HepG2 (cell line): ENCODE measurements around the gene PLXNC1. TPM values are rescaled to one million over a fixed set of nuclear protein-coding genes. Genes with fewer than 3 reads are reported as not detected.

Source experiments
- CHCHD3 ChIP-seq: sonication (generic); formaldehyde crosslinking; IDR thresholded peaks from 2 replicates; pipeline ENCODE4 v1.8.0; 2022; ENCODE audit warnings: mild to moderate bottlenecking, missing genetic modification reagents, moderate library complexity
- EHMT2 ChIP-seq: fragments of 200-600 bp; sonication (generic); IDR thresholded peaks from 2 replicates; pipeline ENCODE4 v1.7.0; 2017; ENCODE audit warnings: antibody characterized with exemption, low read depth, low read length, borderline replicate concordance
- HHEX ChIP-seq: IDR thresholded peaks from 2 replicates; pipeline ENCODE4 v1.6.1; 2016; ENCODE audit warnings: control low read depth
- JUNB ChIP-seq: sonication (generic); formaldehyde crosslinking; IDR thresholded peaks from 2 replicates; pipeline ENCODE4 v1.8.0; 2022; ENCODE audit warnings: missing genetic modification reagents, mild to moderate bottlenecking, borderline replicate concordance
- KDM2A ChIP-seq: sonication (generic); formaldehyde crosslinking; IDR thresholded peaks from 2 replicates; pipeline ENCODE4 v1.4.0; 2020; ENCODE audit warnings: low read depth, missing genetic modification reagents, borderline replicate concordance
- KLF6 ChIP-seq: IDR thresholded peaks from 2 replicates; pipeline ENCODE4 v1.8.0; 2016; ENCODE audit warnings: missing biosample characterization, missing genetic modification reagents
- MTF1 ChIP-seq: sonication (generic); formaldehyde crosslinking; IDR thresholded peaks from 2 replicates; pipeline ENCODE4 v1.5.0; 2020; ENCODE audit warnings: missing genetic modification reagents
- NBN ChIP-seq: fragments of 450-650 bp; conservative IDR thresholded peaks from 2 replicates; pipeline ENCODE4 v1.6.1; 2017
- NR2F6 ChIP-seq, 2 experiments: IDR thresholded peaks; 2 replicates each; pipeline ENCODE4 v1.6.1; 2016; ENCODE audit warnings: antibody characterized with exemption in 1 of 2, mild to moderate bottlenecking in 1 of 2
- POLR2A ChIP-seq, 2 experiments: IDR thresholded peaks; 2 replicates each; pipeline ENCODE4 v1.6.1; 2011; ENCODE audit warnings: low read depth in 2 of 2, low read length in 2 of 2, mild to moderate bottlenecking in 1 of 2, moderate library complexity in 1 of 2; ENCODE audit not compliant: insufficient read depth in 1 of 2
- RBFOX2 ChIP-seq: fragments of 200-400 bp; formaldehyde crosslinking; IDR thresholded peaks from 2 replicates; pipeline ENCODE4 v1.6.1; 2017; ENCODE audit warnings: low read depth, mild to moderate bottlenecking, low read length
- REST ChIP-seq, 2 experiments: IDR thresholded peaks; 2 replicates each; pipeline ENCODE4 v1.6.1; 2011 to 2012; ENCODE audit warnings: low read length in 2 of 2, borderline replicate concordance in 1 of 2, low read depth in 1 of 2, mild to moderate bottlenecking in 1 of 2, moderate library complexity in 1 of 2
- SOX13 ChIP-seq, 3 experiments: fragments of 450-650 bp in 1 of 3; sonication (generic) in 1 of 3; formaldehyde crosslinking in 1 of 3; IDR thresholded peaks in 2 of 3; conservative IDR thresholded peaks in 1 of 3; 2 replicates each; pipeline versions ENCODE4 v1.5.0 to v1.6.1; 2016 to 2020; ENCODE audit warnings: antibody characterized with exemption in 1 of 3, mild to moderate bottlenecking in 1 of 3, missing compliant biosample characterization in 1 of 3, missing genetic modification reagents in 1 of 3, moderate library complexity in 1 of 3
- SP5 ChIP-seq: IDR thresholded peaks from 2 replicates; pipeline ENCODE4 v1.6.1; 2016; ENCODE audit warnings: low read depth, borderline replicate concordance
- TCF7L2 ChIP-seq: IDR thresholded peaks from 2 replicates; pipeline ENCODE4 v1.6.1; 2011; ENCODE audit warnings: mild to moderate bottlenecking, low read depth, low read length, moderate library complexity
- TRIM24 ChIP-seq: sonication (generic); formaldehyde crosslinking; IDR thresholded peaks from 2 replicates; pipeline ENCODE4 v1.8.0; 2022; ENCODE audit warnings: mild to moderate bottlenecking, missing genetic modification reagents
- ZFP36L2 ChIP-seq: sonication (generic); formaldehyde crosslinking; IDR thresholded peaks from 2 replicates; pipeline ENCODE4 v1.4.0; 2020; ENCODE audit warnings: missing genetic modification reagents
- ZMYM3 ChIP-seq: sonication (generic); formaldehyde crosslinking; IDR thresholded peaks from 2 replicates; pipeline ENCODE4 v1.5.1; 2020; ENCODE audit warnings: mild to moderate bottlenecking, missing genetic modification reagents
- ZNF20 ChIP-seq: sonication (generic); formaldehyde crosslinking; IDR thresholded peaks from 2 replicates; pipeline ENCODE4 v1.4.0; 2020; ENCODE audit warnings: mild to moderate bottlenecking, moderate library complexity, missing genetic modification reagents
- ZNF530 ChIP-seq: sonication (generic); formaldehyde crosslinking; IDR thresholded peaks from 2 replicates; pipeline ENCODE4 v1.5.0; 2020; ENCODE audit warnings: low read depth, mild to moderate bottlenecking, missing genetic modification reagents
- ZNF558 ChIP-seq: sonication (generic); formaldehyde crosslinking; IDR thresholded peaks from 2 replicates; pipeline ENCODE4 v1.9.0; 2022; ENCODE audit warnings: mild to moderate bottlenecking, missing genetic modification reagents, borderline replicate concordance
- ZNF720 ChIP-seq: sonication (generic); formaldehyde crosslinking; IDR thresholded peaks from 2 replicates; pipeline ENCODE4 v1.4.0; 2020; ENCODE audit warnings: missing genetic modification reagents
- ZNF75D ChIP-seq: sonication (generic); formaldehyde crosslinking; IDR thresholded peaks from 2 replicates; pipeline ENCODE4 v1.8.1; 2023; ENCODE audit warnings: missing genetic modification reagents, mild to moderate bottlenecking, borderline replicate concordance
- polyA plus RNA-seq, 8 experiments: library from polyadenylated mRNA; depleted of rRNA in 3 of 8; stranded (reverse) in 7 of 8; unstranded in 1 of 8; fragments of >200 nt; fragmentation: Illumina TruSeq in 4 of 8; extraction: Trizol in 4 of 8; gene quantifications; 2 replicates each; pipeline versions ENCODE4 v1.2.1 to v1.2.3, GENCODE V29; 2011 to 2016; ENCODE audit warnings: low read depth in 4 of 8, missing spikeins in 1 of 8, mixed read lengths in 1 of 8; ENCODE audit not compliant: insufficient read depth in 1 of 8
- total RNA-seq, 5 experiments: library from RNA; depleted of rRNA; stranded (reverse); fragments of >200 nt; fragmentation: Illumina TruSeq; extraction: Trizol; gene quantifications; 2 replicates each; pipeline ENCODE4 v1.2.3, GENCODE V29; 2016; ENCODE audit warnings: low read depth in 1 of 5
- TF ChIP-seq, protein P1 (sequence below): sonication (generic); formaldehyde crosslinking; IDR thresholded peaks from 2 replicates; pipeline ENCODE4 v1.9.0; 2021; ENCODE audit warnings: missing genetic modification reagents, borderline replicate concordance

The PLXNC1 gene
- total and polyA plus RNA-seq, 2 of the 13 experiments (the other 11 are each of a cell fraction or from before 2014, with no cell fraction given): 6.6 to 11.2 TPM

DNA sequence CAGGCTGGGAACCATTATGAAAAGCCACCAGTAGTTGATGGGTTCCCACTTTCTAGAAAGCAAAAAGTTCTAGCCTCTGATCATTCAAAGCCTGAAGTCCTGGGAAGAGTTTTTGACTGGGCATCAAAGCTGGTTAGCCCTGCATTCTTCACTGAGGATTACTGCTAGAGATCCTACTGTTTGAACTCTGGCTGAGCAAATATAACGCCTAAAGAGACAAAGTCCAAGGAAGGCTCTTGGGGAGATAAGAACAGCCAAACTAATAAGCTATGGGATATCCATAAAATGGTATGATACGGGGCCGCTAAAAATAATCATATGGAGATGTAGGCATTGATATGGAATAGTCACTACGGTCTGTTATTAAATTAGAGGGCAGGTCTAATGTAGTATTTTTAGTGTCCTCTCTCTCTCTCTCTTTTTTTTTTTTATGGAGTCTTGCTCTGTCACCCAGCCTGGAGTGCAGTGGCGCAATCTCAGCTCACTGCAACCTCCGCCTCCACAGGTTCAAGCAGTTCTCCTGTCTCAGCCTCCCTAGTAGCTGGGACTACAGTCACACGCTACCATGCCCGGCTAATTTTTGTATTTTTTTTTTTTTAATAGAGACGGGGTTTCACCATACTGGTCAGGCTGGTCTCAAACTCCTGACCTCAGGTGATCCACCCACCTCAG is 35.5 kb downstream of the PLXNC1 start (continued):
- peak; percentile 76; the same call in 1 of the 2 replicates for TF ChIP-seq EHMT2
- no peak for TF ChIP-seq KLF6 (CRISPR knock-in tag)
- 0 out of 2 replicates have a peak, but pooled peaks have one; percentile 9 for TF ChIP-seq SP5 (CRISPR knock-in tag)
- TF ChIP-seq POLR2A (IDR thresholded peaks at IDR 0.05; ENCODE audit: insufficient read depth in 1 of 2, low read depth in 2 of 2, low read length in 2 of 2): no peak
- no peak for TF ChIP-seq CHCHD3 (CRISPR knock-in tag)
- peak; percentile 44; the same call in 1 of the 2 replicates for TF ChIP-seq TCF7L2
- no peak for TF ChIP-seq ZNF558 (CRISPR knock-in tag)
- no peak for TF ChIP-seq ZFP36L2
- peak in 1 of 2 experiments; percentile 24; a peak in 1 of 4 replicates for TF ChIP-seq REST (IDR thresholded peaks at IDR 0.05; ENCODE audit: borderline replicate concordance in 1 of 2, low read depth in 1 of 2, low read length in 2 of 2)
- TF ChIP-seq TRIM24 (CRISPR knock-in tag): no peak
- peak; percentile 21; the same call in 1 of the 2 replicates for TF ChIP-seq SOX13 (IDR thresholded peaks at IDR 0.05)
- TF ChIP-seq SOX13 (CRISPR knock-in tag; conservative IDR thresholded peaks at IDR 0.05 in 1 of 2, IDR thresholded peaks at IDR 0.05 in 1 of 2): peak in 1 of 2 experiments; percentile 74; a peak in 2 of 4 replicates
- TF ChIP-seq RBFOX2: no peak
- no peak for TF ChIP-seq KDM2A
- TF ChIP-seq MTF1 (CRISPR knock-in tag): no peak
- no peak for TF ChIP-seq ZNF720 (CRISPR knock-in tag)
- TF ChIP-seq ZNF530 (CRISPR knock-in tag): no peak
- TF ChIP-seq JUNB (CRISPR knock-in tag): no peak
- TF ChIP-seq NR2F6 (IDR thresholded peaks at IDR 0.05): peak; percentile 70
- TF ChIP-seq NR2F6 (CRISPR knock-in tag; IDR thresholded peaks at IDR 0.05): peak; percentile 20; the same call in 1 of the 2 replicates
- TF ChIP-seq ZNF75D: no peak
- no peak for TF ChIP-seq NBN
- 0 out of 2 replicates have a peak, but pooled peaks have one; percentile 41 for TF ChIP-seq HHEX
- TF ChIP-seq ZMYM3: peak; percentile 91
- TF ChIP-seq, protein P1, sequence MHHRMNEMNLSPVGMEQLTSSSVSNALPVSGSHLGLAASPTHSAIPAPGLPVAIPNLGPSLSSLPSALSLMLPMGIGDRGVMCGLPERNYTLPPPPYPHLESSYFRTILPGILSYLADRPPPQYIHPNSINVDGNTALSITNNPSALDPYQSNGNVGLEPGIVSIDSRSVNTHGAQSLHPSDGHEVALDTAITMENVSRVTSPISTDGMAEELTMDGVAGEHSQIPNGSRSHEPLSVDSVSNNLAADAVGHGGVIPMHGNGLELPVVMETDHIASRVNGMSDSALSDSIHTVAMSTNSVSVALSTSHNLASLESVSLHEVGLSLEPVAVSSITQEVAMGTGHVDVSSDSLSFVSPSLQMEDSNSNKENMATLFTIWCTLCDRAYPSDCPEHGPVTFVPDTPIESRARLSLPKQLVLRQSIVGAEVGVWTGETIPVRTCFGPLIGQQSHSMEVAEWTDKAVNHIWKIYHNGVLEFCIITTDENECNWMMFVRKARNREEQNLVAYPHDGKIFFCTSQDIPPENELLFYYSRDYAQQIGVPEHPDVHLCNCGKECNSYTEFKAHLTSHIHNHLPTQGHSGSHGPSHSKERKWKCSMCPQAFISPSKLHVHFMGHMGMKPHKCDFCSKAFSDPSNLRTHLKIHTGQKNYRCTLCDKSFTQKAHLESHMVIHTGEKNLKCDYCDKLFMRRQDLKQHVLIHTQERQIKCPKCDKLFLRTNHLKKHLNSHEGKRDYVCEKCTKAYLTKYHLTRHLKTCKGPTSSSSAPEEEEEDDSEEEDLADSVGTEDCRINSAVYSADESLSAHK: no peak; the same call in 1 of the 2 replicates
- no peak for TF ChIP-seq ZNF20 (CRISPR knock-in tag)
